ENCODE results near the gene ARHGAP22.

Gene ARHGAP22

DNA sequence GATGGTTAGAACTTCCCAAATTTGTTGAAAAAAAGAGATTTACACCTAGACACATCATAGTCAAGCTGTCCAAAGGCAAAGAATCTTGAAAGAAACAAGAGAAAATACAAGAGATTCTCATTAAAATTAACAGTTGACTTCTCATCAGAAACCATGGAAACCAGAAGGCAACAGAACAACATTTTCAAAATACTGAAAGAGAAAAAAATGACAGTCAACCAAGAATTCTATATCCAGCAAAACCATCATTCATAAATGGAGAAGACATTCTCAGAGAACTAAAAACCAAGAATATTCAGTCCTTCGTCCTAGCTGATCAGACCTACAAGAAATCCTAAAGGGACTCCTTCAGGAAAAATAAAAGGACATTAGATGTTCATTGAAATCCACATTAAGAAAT lies 90.6 kb downstream of the ARHGAP22 start:
- TF ChIP-seq CTCF (conservative IDR thresholded peaks at IDR 0.05; ENCODE audit: low read depth, low read length) = no peak
- no peak for DNase-seq (ENCODE audit: low read depth)
- no peak overlapping the region for H3K4me3 ChIP-seq (ENCODE audit: low read length)

DNA sequence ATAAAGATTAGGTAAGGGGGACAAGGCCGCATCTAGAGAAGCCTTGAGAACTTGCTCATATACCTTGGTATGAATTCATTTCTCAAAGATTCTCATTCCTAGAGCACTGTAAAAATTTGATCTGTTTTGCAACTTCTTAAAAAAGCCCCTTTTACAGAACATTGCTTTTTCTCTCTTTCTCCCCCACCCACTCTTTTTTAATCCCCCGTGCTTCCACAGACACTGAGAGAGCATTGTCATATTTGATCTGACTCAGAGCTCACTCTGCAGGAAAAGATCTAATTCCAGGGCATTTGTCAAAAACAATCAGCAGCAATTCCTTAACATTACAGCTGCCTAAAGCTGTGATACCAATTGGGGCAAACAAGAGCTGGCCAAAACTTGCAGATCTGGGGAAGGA lies 92.0 kb downstream of the ARHGAP22 start:
- no peak for DNase-seq (ENCODE audit: low read depth)
- no peak overlapping the region for H3K4me3 ChIP-seq (ENCODE audit: low read length)
- no peak for TF ChIP-seq CTCF (conservative IDR thresholded peaks at IDR 0.05; ENCODE audit: low read depth, low read length)

GRCh38 chr10:48511875-48512231 lies 93.0 kb downstream of the ARHGAP22 start:
- no peak overlapping the region for H3K4me3 ChIP-seq (ENCODE audit: low read length)
- DNase-seq (ENCODE audit: low read depth) = no peak
- TF ChIP-seq CTCF (conservative IDR thresholded peaks at IDR 0.05; ENCODE audit: low read depth, low read length) = no peak

DNA sequence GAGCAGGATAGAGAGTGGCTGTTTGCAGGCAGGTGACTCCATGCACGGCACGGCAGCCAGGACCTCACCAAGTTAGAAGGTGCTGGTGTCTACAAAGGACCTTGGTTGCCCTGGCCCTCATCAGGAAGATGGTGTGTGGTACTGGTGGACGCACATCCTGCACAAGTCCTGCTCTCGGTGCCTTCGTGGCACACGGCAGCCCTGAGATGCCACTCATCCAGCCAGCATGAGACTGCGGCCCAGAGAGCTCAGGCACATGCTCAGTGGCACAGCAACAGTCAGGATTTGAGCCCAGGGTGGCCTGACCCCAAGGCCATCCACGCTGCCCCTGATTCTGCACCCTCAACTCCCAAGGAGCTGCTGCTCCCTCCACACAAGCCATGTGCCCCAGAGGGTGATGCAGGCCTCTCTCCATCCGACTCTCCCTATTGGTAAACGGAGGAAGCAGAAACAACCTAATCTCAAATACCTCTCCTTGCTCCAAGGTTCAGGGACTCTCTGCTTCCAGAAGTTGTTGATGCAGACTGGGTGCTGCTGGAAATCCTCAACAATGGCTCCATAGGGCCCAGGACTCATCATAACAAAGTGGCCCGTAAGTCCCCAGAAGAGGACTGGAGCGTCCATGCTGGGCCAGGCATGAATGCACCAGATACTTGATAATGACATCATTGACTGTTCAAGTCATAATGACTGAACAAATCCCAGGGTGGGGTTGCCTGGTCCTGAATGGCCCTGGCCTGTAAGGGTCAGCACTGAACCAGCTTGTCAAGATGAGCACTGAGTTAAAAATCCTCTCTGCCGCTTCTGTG lies 93.6 kb downstream of the ARHGAP22 start:
- H3K4me3 ChIP-seq (ENCODE audit: low read length) = no peak overlapping the region
- no peak for TF ChIP-seq CTCF (conservative IDR thresholded peaks at IDR 0.05; ENCODE audit: low read depth, low read length)
- DNase-seq (ENCODE audit: low read depth) = no peak

DNA sequence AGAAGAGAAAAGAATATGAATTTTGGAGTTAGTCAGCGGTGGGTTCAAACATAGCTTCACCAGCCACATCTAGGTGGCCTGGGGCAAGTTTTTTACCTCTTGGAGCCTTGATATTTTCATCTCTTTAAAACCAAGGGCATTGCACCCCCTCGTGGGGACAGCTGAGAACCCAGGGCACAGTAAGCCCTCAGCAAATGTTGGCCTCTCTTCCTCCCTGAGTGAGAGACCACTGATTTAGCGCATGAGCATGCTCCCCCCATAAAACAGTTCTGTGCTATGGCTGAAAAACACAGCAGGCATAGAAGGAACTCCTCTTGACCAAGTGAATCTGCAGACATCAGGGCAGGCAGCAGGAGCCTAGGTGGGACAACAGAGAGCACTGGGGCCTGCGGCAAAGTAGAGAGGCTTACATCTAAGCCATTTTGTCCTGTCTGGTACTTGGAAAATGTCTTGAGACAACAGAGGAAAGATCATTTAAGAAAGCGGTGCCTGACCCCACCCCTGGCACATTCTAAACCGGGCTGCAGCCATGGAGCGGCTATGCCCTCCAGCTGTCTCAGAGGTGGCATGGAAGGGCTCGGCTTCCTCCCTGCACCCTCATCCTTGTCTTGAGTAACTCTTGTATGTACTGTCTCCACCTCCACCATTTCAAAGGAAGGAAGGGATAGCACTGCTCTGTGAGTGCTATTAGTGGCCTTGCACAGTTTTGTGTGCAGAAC lies 94.7 kb downstream of the ARHGAP22 start:
- no peak for DNase-seq (ENCODE audit: low read depth)
- peak; percentile 45 for TF ChIP-seq CTCF (conservative IDR thresholded peaks at IDR 0.05; ENCODE audit: low read depth, low read length)
- H3K4me3 ChIP-seq (ENCODE audit: low read length) = no peak overlapping the region

GRCh38 chr10:48508791-48509772 lies 95.8 kb downstream of the ARHGAP22 start:
- DNase-seq (ENCODE audit: low read depth) = no peak
- H3K4me3 ChIP-seq (ENCODE audit: low read length) = no peak overlapping the region
- TF ChIP-seq CTCF (conservative IDR thresholded peaks at IDR 0.05; ENCODE audit: low read depth, low read length) = no peak
